HepG2 (cell line): Measurements from ENCODE around the gene CBL. TPM values are rescaled to one million over a fixed set of nuclear protein-coding genes. Genes with fewer than 3 reads are reported as not detected.

Experiments used
- GTF2F1 ChIP-seq: fragments of 150-350 bp; IDR thresholded peaks from 2 replicates; pipeline ENCODE4 v1.6.1; 2014; ENCODE audit warnings: low read length
- NBN ChIP-seq: fragments of 450-650 bp; conservative IDR thresholded peaks from 2 replicates; pipeline ENCODE4 v1.6.1; 2017
- SETDB1 ChIP-seq: sonication (generic); formaldehyde crosslinking; IDR thresholded peaks from 2 replicates; pipeline ENCODE4 v1.5.1; 2020; ENCODE audit warnings: missing genetic modification reagents, mild to moderate bottlenecking, borderline replicate concordance
- SKIL ChIP-seq: sonication (generic); formaldehyde crosslinking; IDR thresholded peaks from 2 replicates; pipeline ENCODE4 v1.8.0; 2022; ENCODE audit warnings: missing genetic modification reagents, mild to moderate bottlenecking, moderate library complexity, borderline replicate concordance
- TP53 ChIP-seq: sonication (generic); formaldehyde crosslinking; conservative IDR thresholded peaks from 2 replicates; pipeline ENCODE4 v1.4.0; 2020; ENCODE audit warnings: missing genetic modification reagents
- TSC22D2 ChIP-seq: sonication (generic); formaldehyde crosslinking; IDR thresholded peaks from 2 replicates; pipeline ENCODE4 v1.5.1; 2020; ENCODE audit warnings: missing genetic modification reagents, mild to moderate bottlenecking, borderline replicate concordance
- ZBTB21 ChIP-seq: sonication (generic); formaldehyde crosslinking; IDR thresholded peaks from 2 replicates; pipeline ENCODE4 v1.4.0; 2020; ENCODE audit warnings: missing genetic modification reagents
- ZNF614 ChIP-seq: IDR thresholded peaks from 2 replicates; pipeline ENCODE4 v1.6.1; 2018; ENCODE audit warnings: missing biosample characterization, missing genetic modification reagents, inconsistent platforms, borderline replicate concordance
- ZNF703 ChIP-seq: sonication (generic); formaldehyde crosslinking; IDR thresholded peaks from 2 replicates; pipeline ENCODE4 v1.5.1; 2020; ENCODE audit warnings: missing genetic modification reagents, mild to moderate bottlenecking, moderate library complexity, borderline replicate concordance
- ZNF713 ChIP-seq: sonication (generic); formaldehyde crosslinking; IDR thresholded peaks from 2 replicates; pipeline ENCODE4 v1.4.0; 2020; ENCODE audit warnings: mild to moderate bottlenecking, missing genetic modification reagents
- ZSCAN29 ChIP-seq: sonication (generic); formaldehyde crosslinking; conservative IDR thresholded peaks from 2 replicates; pipeline ENCODE4 v1.4.0; 2020; ENCODE audit warnings: mild to moderate bottlenecking, missing genetic modification reagents
- ZSCAN9 ChIP-seq: IDR thresholded peaks from 2 replicates; pipeline ENCODE4 v1.6.1; 2016; ENCODE audit warnings: borderline replicate concordance
- polyA plus RNA-seq, 8 experiments: library from polyadenylated mRNA; depleted of rRNA in 3 of 8; stranded (reverse) in 7 of 8; unstranded in 1 of 8; fragments of >200 nt; fragmentation: Illumina TruSeq in 4 of 8; extraction: Trizol in 4 of 8; gene quantifications; 2 replicates each; pipeline versions ENCODE4 v1.2.1 to v1.2.3, GENCODE V29; 2011 to 2016; ENCODE audit warnings: low read depth in 4 of 8, missing spikeins in 1 of 8, mixed read lengths in 1 of 8; ENCODE audit not compliant: insufficient read depth in 1 of 8
- total RNA-seq, 5 experiments: library from RNA; depleted of rRNA; stranded (reverse); fragments of >200 nt; fragmentation: Illumina TruSeq; extraction: Trizol; gene quantifications; 2 replicates each; pipeline ENCODE4 v1.2.3, GENCODE V29; 2016; ENCODE audit warnings: low read depth in 1 of 5
- TF ChIP-seq, protein P1 (sequence below): sonication (generic); formaldehyde crosslinking; IDR thresholded peaks from 2 replicates; pipeline ENCODE4 v1.5.1; 2020; ENCODE audit warnings: mild to moderate bottlenecking, missing genetic modification reagents, borderline replicate concordance
- TF ChIP-seq, protein P2 (sequence below): sonication (generic); formaldehyde crosslinking; conservative IDR thresholded peaks from 2 replicates; pipeline ENCODE4 v1.8.0; 2022; ENCODE audit warnings: missing genetic modification reagents
- TF ChIP-seq, protein P3 (sequence below): conservative IDR thresholded peaks from 2 replicates; pipeline ENCODE4 v1.6.1; 2018; ENCODE audit warnings: missing genetic modification reagents
- TF ChIP-seq, protein P4 (sequence below): sonication (generic); formaldehyde crosslinking; conservative IDR thresholded peaks from 2 replicates; pipeline ENCODE4 v1.5.0; 2020; ENCODE audit warnings: missing genetic modification reagents

CBL gene
- total and polyA plus RNA-seq, 2 of the 13 experiments (the other 11 are each of a cell fraction or from before 2014, with no cell fraction given) = 6.6 to 7.4 TPM

GRCh38 chr11:119168471-119169281 lies 37.5 kb upstream of the CBL start, which contains the start of gene NLRX1 (continued):
- TF ChIP-seq, protein P1, sequence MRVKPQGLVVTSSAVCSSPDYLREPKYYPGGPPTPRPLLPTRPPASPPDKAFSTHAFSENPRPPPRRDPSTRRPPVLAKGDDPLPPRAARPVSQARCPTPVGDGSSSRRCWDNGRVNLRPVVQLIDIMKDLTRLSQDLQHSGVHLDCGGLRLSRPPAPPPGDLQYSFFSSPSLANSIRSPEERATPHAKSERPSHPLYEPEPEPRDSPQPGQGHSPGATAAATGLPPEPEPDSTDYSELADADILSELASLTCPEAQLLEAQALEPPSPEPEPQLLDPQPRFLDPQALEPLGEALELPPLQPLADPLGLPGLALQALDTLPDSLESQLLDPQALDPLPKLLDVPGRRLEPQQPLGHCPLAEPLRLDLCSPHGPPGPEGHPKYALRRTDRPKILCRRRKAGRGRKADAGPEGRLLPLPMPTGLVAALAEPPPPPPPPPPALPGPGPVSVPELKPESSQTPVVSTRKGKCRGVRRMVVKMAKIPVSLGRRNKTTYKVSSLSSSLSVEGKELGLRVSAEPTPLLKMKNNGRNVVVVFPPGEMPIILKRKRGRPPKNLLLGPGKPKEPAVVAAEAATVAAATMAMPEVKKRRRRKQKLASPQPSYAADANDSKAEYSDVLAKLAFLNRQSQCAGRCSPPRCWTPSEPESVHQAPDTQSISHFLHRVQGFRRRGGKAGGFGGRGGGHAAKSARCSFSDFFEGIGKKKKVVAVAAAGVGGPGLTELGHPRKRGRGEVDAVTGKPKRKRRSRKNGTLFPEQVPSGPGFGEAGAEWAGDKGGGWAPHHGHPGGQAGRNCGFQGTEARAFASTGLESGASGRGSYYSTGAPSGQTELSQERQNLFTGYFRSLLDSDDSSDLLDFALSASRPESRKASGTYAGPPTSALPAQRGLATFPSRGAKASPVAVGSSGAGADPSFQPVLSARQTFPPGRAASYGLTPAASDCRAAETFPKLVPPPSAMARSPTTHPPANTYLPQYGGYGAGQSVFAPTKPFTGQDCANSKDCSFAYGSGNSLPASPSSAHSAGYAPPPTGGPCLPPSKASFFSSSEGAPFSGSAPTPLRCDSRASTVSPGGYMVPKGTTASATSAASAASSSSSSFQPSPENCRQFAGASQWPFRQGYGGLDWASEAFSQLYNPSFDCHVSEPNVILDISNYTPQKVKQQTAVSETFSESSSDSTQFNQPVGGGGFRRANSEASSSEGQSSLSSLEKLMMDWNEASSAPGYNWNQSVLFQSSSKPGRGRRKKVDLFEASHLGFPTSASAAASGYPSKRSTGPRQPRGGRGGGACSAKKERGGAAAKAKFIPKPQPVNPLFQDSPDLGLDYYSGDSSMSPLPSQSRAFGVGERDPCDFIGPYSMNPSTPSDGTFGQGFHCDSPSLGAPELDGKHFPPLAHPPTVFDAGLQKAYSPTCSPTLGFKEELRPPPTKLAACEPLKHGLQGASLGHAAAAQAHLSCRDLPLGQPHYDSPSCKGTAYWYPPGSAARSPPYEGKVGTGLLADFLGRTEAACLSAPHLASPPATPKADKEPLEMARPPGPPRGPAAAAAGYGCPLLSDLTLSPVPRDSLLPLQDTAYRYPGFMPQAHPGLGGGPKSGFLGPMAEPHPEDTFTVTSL (CRISPR knock-in tag) = no peak
- TF ChIP-seq NBN (no peak), SETDB1 (no peak), TP53 (CRISPR knock-in tag) (no peak), ZNF703 (CRISPR knock-in tag) (no peak; the same call in 1 of the 2 replicates), SKIL (CRISPR knock-in tag) (no peak), ZNF614 (no peak), ZNF713 (0 out of 2 replicates have a peak, but pooled peaks have one; percentile 5), TSC22D2 (CRISPR knock-in tag) (no peak), GTF2F1 (no peak), ZBTB21 (CRISPR knock-in tag) (no peak), ZSCAN29 (CRISPR knock-in tag) (no peak), ZSCAN9 (CRISPR knock-in tag) (no peak)
- TF ChIP-seq, protein P2, sequence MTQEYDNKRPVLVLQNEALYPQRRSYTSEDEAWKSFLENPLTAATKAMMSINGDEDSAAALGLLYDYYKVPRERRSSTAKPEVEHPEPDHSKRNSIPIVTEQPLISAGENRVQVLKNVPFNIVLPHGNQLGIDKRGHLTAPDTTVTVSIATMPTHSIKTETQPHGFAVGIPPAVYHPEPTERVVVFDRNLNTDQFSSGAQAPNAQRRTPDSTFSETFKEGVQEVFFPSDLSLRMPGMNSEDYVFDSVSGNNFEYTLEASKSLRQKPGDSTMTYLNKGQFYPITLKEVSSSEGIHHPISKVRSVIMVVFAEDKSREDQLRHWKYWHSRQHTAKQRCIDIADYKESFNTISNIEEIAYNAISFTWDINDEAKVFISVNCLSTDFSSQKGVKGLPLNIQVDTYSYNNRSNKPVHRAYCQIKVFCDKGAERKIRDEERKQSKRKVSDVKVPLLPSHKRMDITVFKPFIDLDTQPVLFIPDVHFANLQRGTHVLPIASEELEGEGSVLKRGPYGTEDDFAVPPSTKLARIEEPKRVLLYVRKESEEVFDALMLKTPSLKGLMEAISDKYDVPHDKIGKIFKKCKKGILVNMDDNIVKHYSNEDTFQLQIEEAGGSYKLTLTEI (CRISPR knock-in tag) = no peak
- TF ChIP-seq, protein P3, sequence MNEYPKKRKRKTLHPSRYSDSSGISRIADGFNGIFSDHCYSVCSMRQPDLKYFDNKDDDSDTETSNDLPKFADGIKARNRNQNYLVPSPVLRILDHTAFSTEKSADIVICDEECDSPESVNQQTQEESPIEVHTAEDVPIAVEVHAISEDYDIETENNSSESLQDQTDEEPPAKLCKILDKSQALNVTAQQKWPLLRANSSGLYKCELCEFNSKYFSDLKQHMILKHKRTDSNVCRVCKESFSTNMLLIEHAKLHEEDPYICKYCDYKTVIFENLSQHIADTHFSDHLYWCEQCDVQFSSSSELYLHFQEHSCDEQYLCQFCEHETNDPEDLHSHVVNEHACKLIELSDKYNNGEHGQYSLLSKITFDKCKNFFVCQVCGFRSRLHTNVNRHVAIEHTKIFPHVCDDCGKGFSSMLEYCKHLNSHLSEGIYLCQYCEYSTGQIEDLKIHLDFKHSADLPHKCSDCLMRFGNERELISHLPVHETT = 0 out of 2 replicates have a peak, but pooled peaks have one; percentile 25
- TF ChIP-seq, protein P4, sequence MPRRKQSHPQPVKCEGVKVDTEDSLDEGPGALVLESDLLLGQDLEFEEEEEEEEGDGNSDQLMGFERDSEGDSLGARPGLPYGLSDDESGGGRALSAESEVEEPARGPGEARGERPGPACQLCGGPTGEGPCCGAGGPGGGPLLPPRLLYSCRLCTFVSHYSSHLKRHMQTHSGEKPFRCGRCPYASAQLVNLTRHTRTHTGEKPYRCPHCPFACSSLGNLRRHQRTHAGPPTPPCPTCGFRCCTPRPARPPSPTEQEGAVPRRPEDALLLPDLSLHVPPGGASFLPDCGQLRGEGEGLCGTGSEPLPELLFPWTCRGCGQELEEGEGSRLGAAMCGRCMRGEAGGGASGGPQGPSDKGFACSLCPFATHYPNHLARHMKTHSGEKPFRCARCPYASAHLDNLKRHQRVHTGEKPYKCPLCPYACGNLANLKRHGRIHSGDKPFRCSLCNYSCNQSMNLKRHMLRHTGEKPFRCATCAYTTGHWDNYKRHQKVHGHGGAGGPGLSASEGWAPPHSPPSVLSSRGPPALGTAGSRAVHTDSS (CRISPR knock-in tag) = no peak
